ENCODE data around the gene KLHL34. TPM values are rescaled to one million over a fixed set of nuclear protein-coding genes. Genes with fewer than 3 reads are reported as not detected.

Gene KLHL34
- total and polyA plus RNA-seq, 8 donors = 0.02 to 0.16 (median 0.08) TPM; not detected in 3

- H3K27me3 ChIP-seq = peaks cover 0 to 17% (median 0%) of the 10 kb centered on the region in 4 donors
- H3K36me3 ChIP-seq = no peaks in the 10 kb centered on the region
- FAIRE-seq (no peak), ATAC-seq (no peak), DNase-seq (no peak)
- H3K9me3 ChIP-seq = no peaks in the 10 kb centered on the region
- no peak for TF ChIP-seq CTCF (IDR thresholded peaks at IDR 0.05)
- H3K27ac ChIP-seq = no peak overlapping the region
- WGBS, 2 donors = 50 to 59% methylated on average over 4 of the region's 4 CpGs
- H3K4me3 ChIP-seq = no peak overlapping the region
- intact Hi-C loops (cut with DNase I) = no loop called here
- no peaks in the 10 kb centered on the region for H3K4me1 ChIP-seq
These were observed 4.6 kb upstream of the KLHL34 start for GRCh38 chrX:21662761-21663160.

GRCh38 chrX:21661316-21661715 is 3.2 kb upstream of the KLHL34 start:
- Histone ChIP-seq H3K27ac (no peak overlapping the region), H3K27me3 (peaks cover 0 to 28% (median 0%) of the 10 kb centered on the region in 4 donors), H3K4me1 (no peaks in the 10 kb centered on the region), H3K4me3 (no peak overlapping the region), H3K36me3 (no peaks in the 10 kb centered on the region), H3K9me3 (no peaks in the 10 kb centered on the region)
- FAIRE-seq (no peak), ATAC-seq (no peak), DNase-seq (no peak)
- 70 to 80% methylated on average over 6 of the region's 6 CpGs for WGBS, 2 donors
- TF ChIP-seq CTCF (IDR thresholded peaks at IDR 0.05) = no peak
- intact Hi-C loops (cut with DNase I) = no loop called here

- FAIRE-seq (no peak), ATAC-seq (no peak), DNase-seq (no peak)
- no peaks in the 10 kb centered on the region for H3K36me3 ChIP-seq
- no peaks in the 10 kb centered on the region for H3K4me1 ChIP-seq
- no peak for TF ChIP-seq CTCF (IDR thresholded peaks at IDR 0.05)
- H3K27ac ChIP-seq = no peak overlapping the region
- WGBS, 2 donors = 78 to 96% methylated on average over 2 of the region's 2 CpGs
- no peaks in the 10 kb centered on the region for H3K9me3 ChIP-seq
- H3K27me3 ChIP-seq = peaks cover 0 to 34% (median 0%) of the 10 kb centered on the region in 4 donors
- intact Hi-C loops (cut with DNase I) = no loop called here
- no peak overlapping the region for H3K4me3 ChIP-seq
These were observed 2.0 kb upstream of the KLHL34 start for GRCh38 chrX:21660156-21660555.

- TF ChIP-seq CTCF (IDR thresholded peaks at IDR 0.05) = no peak
- FAIRE-seq = no peak
- no peaks in the 10 kb centered on the region for H3K4me1 ChIP-seq
These were observed 1.2 kb upstream of the KLHL34 start for GRCh38 chrX:21659320-21659719.

GRCh38 chrX:21658746-21659145 is 616 bp upstream of the KLHL34 start:
- Histone ChIP-seq H3K4me1 (no peaks in the 10 kb centered on the region), H3K36me3 (no peaks in the 10 kb centered on the region), H3K27ac (no peak overlapping the region), H3K9me3 (no peaks in the 10 kb centered on the region), H3K4me3 (peak overlapping the region in 2 of 4 donors; percentile 15 to 34), H3K27me3 (peaks cover 0 to 31% (median 0%) of the 10 kb centered on the region in 4 donors)
- ATAC-seq (peak; percentile 35 to 69 (median 53)), FAIRE-seq (no peak), DNase-seq (peak in 2 of 6 donors; percentile 59 to 60)
- no peak for TF ChIP-seq CTCF (IDR thresholded peaks at IDR 0.05)
- WGBS, 2 donors = 19 to 35% methylated on average over 23 of the region's 23 CpGs
- intact Hi-C loops (cut with DNase I) = no loop called here

More at GRCh38 chrX:21659320-21659719, 1.2 kb upstream of the KLHL34 start:
- Histone ChIP-seq H3K27ac (no peak overlapping the region), H3K36me3 (no peaks in the 10 kb centered on the region), H3K9me3 (no peaks in the 10 kb centered on the region), H3K27me3 (peaks cover 0 to 34% (median 0%) of the 10 kb centered on the region in 4 donors), H3K4me3 (no peak overlapping the region)
- 64 to 87% methylated on average over 3 of the region's 3 CpGs for WGBS, 2 donors
- ATAC-seq (no peak), DNase-seq (no peak)
- intact Hi-C loops (cut with DNase I) = no loop called here
